ENCODE data around the gene SLIT3.

DNA sequence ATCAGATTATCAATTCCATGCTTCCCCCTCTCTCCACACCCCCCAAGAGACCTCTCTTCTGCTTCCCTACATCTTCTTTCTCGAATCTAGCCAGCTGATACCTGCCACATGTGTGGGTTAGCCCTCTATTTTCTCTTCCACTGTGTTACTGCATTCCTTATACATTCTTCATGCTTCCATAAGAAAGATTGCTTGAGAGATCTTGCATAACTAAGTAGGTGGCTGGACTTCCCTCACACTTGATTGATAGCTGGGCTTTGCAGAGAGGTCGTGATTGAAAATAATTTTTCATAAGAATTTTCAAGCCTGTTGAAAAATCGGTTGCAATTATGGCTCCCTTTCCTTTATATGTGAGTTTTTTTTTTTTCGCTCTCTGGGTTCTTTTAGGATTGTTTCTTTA, 688.8 kb downstream of the SLIT3 start:
- TF ChIP-seq POLR2AphosphoS5 (IDR thresholded peaks at IDR 0.05; ENCODE audit: borderline replicate concordance, low read depth, low read length): no peak
- TF ChIP-seq EZH2 (IDR thresholded peaks at IDR 0.05): no peak
- no peak for TF ChIP-seq FOXP2 (optimal IDR thresholded peaks at IDR 0.05; ENCODE audit: control extremely low read depth, extremely low read length, insufficient read depth)

Data from SK-N-MC (cell line).